Endodermal cell (in vitro differentiated cells): Measurements from ENCODE around the gene DCC. TPM values are rescaled to one million over a fixed set of nuclear protein-coding genes. Genes with fewer than 3 reads are reported as not detected.

Source experiments
- DNase-seq: peaks from one replicate; pipeline ENCODE4 v3.0.0-alpha.2; 2017
- H3K27ac ChIP-seq: 2 replicates; pipeline ENCODE4 v1.5.1; 2013; ENCODE audit warnings: mild to moderate bottlenecking, low read depth, low read length, moderate library complexity
- H3K27me3 ChIP-seq: 2 replicates; pipeline ENCODE4 v1.6.1; 2013; ENCODE audit warnings: mild to moderate bottlenecking, low read length, moderate library complexity; ENCODE audit not compliant: insufficient read depth, control insufficient read depth, poor library complexity, severe bottlenecking
- H3K36me3 ChIP-seq: 2 replicates; pipeline ENCODE4 v1.7.0; 2013; ENCODE audit warnings: mild to moderate bottlenecking, low read length, moderate library complexity; ENCODE audit not compliant: control insufficient read depth, insufficient read depth
- H3K4me1 ChIP-seq: one replicate; pipeline ENCODE4 v1.7.0; 2013; ENCODE audit warnings: low read length; ENCODE audit not compliant: control insufficient read depth, insufficient read depth
- H3K4me3 ChIP-seq: 2 replicates; pipeline ENCODE4 v1.5.1; 2013; ENCODE audit warnings: mild to moderate bottlenecking, low read length, moderate library complexity
- H3K9ac ChIP-seq: 2 replicates; pipeline ENCODE4 v1.6.1; 2013; ENCODE audit warnings: mild to moderate bottlenecking, low read length, moderate library complexity; ENCODE audit not compliant: poor library complexity, severe bottlenecking; ENCODE audit errors: extremely low read depth
- H3K9me3 ChIP-seq: 2 replicates; pipeline ENCODE4 v1.6.1; 2013; ENCODE audit warnings: mild to moderate bottlenecking, low read length, moderate library complexity; ENCODE audit not compliant: control insufficient read depth
- H3K27ac Mint-ChIP-seq: 2 replicates; pipeline ENCODE4 v1.8.0; 2020; ENCODE audit warnings: mixed read lengths
- H3K27me3 Mint-ChIP-seq: 2 replicates; pipeline ENCODE4 v1.8.0; 2021; ENCODE audit warnings: mild to moderate bottlenecking, mixed read lengths; ENCODE audit not compliant: insufficient read depth
- H3K36me3 Mint-ChIP-seq: 2 replicates; pipeline ENCODE4 v1.8.0; 2020; ENCODE audit warnings: low read depth, mixed read lengths
- H3K4me1 Mint-ChIP-seq: 2 replicates; pipeline ENCODE4 v1.8.0; 2020; ENCODE audit warnings: mixed read lengths
- H3K4me3 Mint-ChIP-seq: 2 replicates; pipeline ENCODE4 v1.8.0; 2020; ENCODE audit warnings: mild to moderate bottlenecking, moderate library complexity, mixed read lengths
- H3K9me3 Mint-ChIP-seq: 2 replicates; pipeline ENCODE4 v1.8.0; 2020; ENCODE audit warnings: mild to moderate bottlenecking, mixed read lengths
- WGBS, 2 experiments: methylation state at CpG; one replicate each; pipeline versions ENCODE4 v1.1.5 to v1.1.7; 2013; ENCODE audit warnings: missing lambda C conversion rate in 2 of 2, mixed read lengths in 1 of 2; ENCODE audit not compliant: insufficient coverage in 1 of 2, insufficient read length in 1 of 2; 5-methylcytosine and 5-hydroxymethylcytosine counted together
- total RNA-seq, 2 donors: library from RNA; stranded (reverse); fragmentation: NEBNext Ultra II Directional in 1 of 2; extraction: Animal tissue kit (Norgen Biotek cat#: 25700) in 1 of 2; gene quantifications; 2 replicates in 1 of 2; 3 replicates in 1 of 2; pipeline ENCODE4 v1.2.1, GENCODE V29; 2021
- TF ChIP-seq, protein P1 (sequence below): fragments of 200-600 bp; sonication (generic); conservative IDR thresholded peaks from 2 replicates; pipeline ENCODE4 v1.5.0; 2021; ENCODE audit warnings: antibody characterized with exemption, mild to moderate bottlenecking

Gene DCC
- total RNA-seq, 2 donors from 2014 or later: 0.77 to 0.97 TPM

DNA sequence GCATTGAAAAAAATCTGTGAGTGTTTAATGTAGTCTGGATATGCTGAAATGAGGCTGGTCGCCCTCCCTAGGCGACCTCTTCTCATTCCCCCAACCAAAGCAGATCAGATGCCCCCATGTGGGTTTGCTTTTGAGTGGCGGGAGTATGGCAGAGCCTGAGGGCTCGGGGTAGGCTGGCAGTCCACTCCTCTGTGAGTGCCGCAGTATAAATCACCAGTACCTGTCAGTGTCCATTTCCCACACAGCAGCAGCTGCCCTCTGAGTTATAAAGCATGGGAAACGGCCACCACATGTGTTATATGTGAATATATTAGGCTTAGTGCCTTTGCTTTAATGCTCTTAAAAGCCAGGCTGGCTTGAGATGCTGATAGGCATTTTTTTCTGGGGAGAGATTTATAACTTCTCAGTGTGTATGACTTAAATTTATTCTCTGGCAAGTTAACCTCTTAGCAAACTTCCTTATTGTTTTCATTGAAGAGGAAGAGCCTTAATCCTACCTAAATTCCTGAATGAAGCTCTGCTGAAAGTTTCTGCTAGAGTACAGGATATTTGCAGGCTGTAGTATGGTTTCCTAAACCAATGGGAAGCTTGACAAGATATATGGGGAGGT lies 3.8 kb downstream of the DCC start:
- Mint-ChIP-seq H3K9me3 (peaks cover 6% of the 10 kb centered on the region), H3K36me3 (no peaks in the 10 kb centered on the region), H3K27ac (no peak overlapping the region), H3K4me1 (peaks cover 17% of the 10 kb centered on the region), H3K27me3 (peaks cover 3% of the 10 kb centered on the region), H3K4me3 (no peak overlapping the region)
- no peak overlapping the region for H3K9ac ChIP-seq
- TF ChIP-seq, protein P1, sequence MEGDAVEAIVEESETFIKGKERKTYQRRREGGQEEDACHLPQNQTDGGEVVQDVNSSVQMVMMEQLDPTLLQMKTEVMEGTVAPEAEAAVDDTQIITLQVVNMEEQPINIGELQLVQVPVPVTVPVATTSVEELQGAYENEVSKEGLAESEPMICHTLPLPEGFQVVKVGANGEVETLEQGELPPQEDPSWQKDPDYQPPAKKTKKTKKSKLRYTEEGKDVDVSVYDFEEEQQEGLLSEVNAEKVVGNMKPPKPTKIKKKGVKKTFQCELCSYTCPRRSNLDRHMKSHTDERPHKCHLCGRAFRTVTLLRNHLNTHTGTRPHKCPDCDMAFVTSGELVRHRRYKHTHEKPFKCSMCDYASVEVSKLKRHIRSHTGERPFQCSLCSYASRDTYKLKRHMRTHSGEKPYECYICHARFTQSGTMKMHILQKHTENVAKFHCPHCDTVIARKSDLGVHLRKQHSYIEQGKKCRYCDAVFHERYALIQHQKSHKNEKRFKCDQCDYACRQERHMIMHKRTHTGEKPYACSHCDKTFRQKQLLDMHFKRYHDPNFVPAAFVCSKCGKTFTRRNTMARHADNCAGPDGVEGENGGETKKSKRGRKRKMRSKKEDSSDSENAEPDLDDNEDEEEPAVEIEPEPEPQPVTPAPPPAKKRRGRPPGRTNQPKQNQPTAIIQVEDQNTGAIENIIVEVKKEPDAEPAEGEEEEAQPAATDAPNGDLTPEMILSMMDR: no peak
- no peaks in the 10 kb centered on the region for H3K4me1 ChIP-seq
- H3K9me3 ChIP-seq: no peaks in the 10 kb centered on the region
- no peaks in the 10 kb centered on the region for H3K36me3 ChIP-seq
- DNase-seq: no peak
- peak overlapping the region; percentile 83 for H3K27ac ChIP-seq
- H3K4me3 ChIP-seq: no peak overlapping the region
- WGBS, 2 experiments: 70 to 91% methylated on average over 2 to 6 of the region's 6 CpGs
- H3K27me3 ChIP-seq: peaks cover 56% of the 10 kb centered on the region

DNA sequence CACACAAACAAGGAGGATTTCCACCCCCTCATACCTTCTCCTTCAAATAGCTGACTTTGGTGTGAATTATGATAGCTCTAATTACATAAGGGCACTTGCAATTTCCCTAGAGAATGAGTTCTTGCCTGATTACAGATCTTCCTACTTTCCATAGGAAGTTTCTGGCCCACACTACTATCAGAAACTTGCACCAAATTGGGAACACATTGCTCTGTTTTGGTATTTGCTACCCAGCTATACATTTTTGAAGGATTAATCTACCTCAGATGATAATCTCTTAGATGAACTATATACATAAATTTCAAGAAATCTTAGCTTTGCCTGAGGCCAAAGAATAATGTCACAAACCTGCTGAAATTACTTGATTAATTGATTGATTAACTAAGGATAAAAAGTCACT lies 4.9 kb downstream of the DCC start:
- Mint-ChIP-seq H3K36me3 (no peaks in the 10 kb centered on the region), H3K4me3 (no peak overlapping the region), H3K4me1 (peaks cover 17% of the 10 kb centered on the region), H3K27ac (no peak overlapping the region), H3K9me3 (peaks cover 6% of the 10 kb centered on the region), H3K27me3 (peaks cover 3% of the 10 kb centered on the region)
- Histone ChIP-seq H3K4me1 (no peaks in the 10 kb centered on the region), H3K36me3 (no peaks in the 10 kb centered on the region), H3K9ac (no peak overlapping the region), H3K4me3 (no peak overlapping the region), H3K27me3 (peaks cover 46% of the 10 kb centered on the region), H3K27ac (no peak overlapping the region), H3K9me3 (no peaks in the 10 kb centered on the region)
- TF ChIP-seq, protein P1: no peak
- DNase-seq: no peak

DNA sequence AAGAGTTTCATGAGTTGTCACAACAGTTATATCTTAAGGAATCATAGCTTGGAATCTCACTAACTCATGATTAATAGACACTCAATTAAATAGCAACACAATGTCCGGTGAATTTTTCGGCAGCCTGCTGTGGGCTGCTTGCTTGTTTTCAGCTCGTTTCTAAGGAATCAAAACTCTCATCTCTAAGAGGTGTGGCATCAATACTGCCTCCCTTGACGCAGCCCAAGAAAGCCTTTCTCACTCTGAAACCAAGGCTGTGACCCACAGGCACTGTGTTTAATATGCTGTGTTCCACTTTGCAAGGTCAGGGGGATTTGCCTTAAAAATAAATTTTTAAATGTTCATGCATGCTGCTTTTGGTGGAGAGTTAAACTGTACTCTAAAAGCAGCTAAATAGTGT lies 5.4 kb downstream of the DCC start:
- Histone ChIP-seq H3K36me3 (no peaks in the 10 kb centered on the region), H3K9me3 (no peaks in the 10 kb centered on the region), H3K9ac (no peak overlapping the region), H3K4me1 (no peaks in the 10 kb centered on the region), H3K27me3 (peaks cover 40% of the 10 kb centered on the region), H3K27ac (no peak overlapping the region), H3K4me3 (no peak overlapping the region)
- H3K27me3 Mint-ChIP-seq: peaks cover 3% of the 10 kb centered on the region
- H3K9me3 Mint-ChIP-seq: peaks cover 6% of the 10 kb centered on the region
- H3K4me1 Mint-ChIP-seq: peaks cover 11% of the 10 kb centered on the region
- H3K36me3 Mint-ChIP-seq: no peaks in the 10 kb centered on the region
- no peak overlapping the region for H3K4me3 Mint-ChIP-seq
- DNase-seq: no peak
- WGBS, 2 experiments: 83 to 89% methylated on average over 4 of the region's 4 CpGs
- TF ChIP-seq, protein P1: no peak
- H3K27ac Mint-ChIP-seq: no peak overlapping the region
